Testis (tissue), 2 donors: ENCODE measurements around the gene ERAP2.

Experiments
- POLR2A ChIP-seq: fragments of 450-650 bp; IDR thresholded peaks from one replicate; pipeline ENCODE4 v1.6.1; 2017; ENCODE audit warnings: antibody characterized with exemption, mild to moderate bottlenecking, moderate library complexity
- TF ChIP-seq, protein P1 (sequence below), 3 experiments: fragments of 450-650 bp in 2 of 3; fragments of 200-600 bp in 1 of 3; sonication (generic) in 1 of 3; IDR thresholded peaks; one replicate each; pipeline ENCODE4 v1.5.1; 2016 to 2019; ENCODE audit warnings: antibody characterized with exemption in 3 of 3, mild to moderate bottlenecking in 2 of 3, moderate library complexity in 1 of 3

DNA sequence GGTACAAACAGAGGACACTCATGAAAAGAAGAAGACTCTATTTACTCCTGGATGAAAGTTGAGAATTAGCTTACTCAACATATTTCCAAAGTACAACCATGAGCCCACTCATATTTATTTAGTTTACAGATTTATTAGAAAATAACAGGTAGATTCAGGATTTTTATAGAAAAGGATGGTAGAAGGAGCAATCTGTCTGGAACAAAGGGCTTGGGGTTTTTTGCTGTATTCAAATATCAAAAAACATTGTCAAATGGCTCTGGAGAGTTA lies 7.0 kb upstream of the ERAP2 start:
- TF ChIP-seq, protein P1, sequence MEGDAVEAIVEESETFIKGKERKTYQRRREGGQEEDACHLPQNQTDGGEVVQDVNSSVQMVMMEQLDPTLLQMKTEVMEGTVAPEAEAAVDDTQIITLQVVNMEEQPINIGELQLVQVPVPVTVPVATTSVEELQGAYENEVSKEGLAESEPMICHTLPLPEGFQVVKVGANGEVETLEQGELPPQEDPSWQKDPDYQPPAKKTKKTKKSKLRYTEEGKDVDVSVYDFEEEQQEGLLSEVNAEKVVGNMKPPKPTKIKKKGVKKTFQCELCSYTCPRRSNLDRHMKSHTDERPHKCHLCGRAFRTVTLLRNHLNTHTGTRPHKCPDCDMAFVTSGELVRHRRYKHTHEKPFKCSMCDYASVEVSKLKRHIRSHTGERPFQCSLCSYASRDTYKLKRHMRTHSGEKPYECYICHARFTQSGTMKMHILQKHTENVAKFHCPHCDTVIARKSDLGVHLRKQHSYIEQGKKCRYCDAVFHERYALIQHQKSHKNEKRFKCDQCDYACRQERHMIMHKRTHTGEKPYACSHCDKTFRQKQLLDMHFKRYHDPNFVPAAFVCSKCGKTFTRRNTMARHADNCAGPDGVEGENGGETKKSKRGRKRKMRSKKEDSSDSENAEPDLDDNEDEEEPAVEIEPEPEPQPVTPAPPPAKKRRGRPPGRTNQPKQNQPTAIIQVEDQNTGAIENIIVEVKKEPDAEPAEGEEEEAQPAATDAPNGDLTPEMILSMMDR (IDR thresholded peaks at IDR 0.05), result no peak
- TF ChIP-seq POLR2A, result no peak
